ENCODE measurements around the gene ADAD2. TPM values are rescaled to one million over a fixed set of nuclear protein-coding genes. Genes with fewer than 3 reads are reported as not detected.

The ADAD2 gene
- polyA plus RNA-seq, 2 donors, result 3.6 to 11.5 TPM

GRCh38 chr16:84156342-84156784 is 34.6 kb upstream of the ADAD2 start:
- H3K9me3 ChIP-seq (ENCODE audit: control insufficient read depth in 2 of 2, insufficient read depth in 1 of 2, low read depth in 1 of 2, low read length in 1 of 2), result no peaks in the 10 kb centered on the region
- no peaks in the 10 kb centered on the region for H3K4me1 ChIP-seq (ENCODE audit: control insufficient read depth in 2 of 2, insufficient read depth in 2 of 2, low read length in 1 of 2)
- WGBS, 2 donors, result 44 to 51% methylated on average over 5 of the region's 5 CpGs
- H3K27ac ChIP-seq (ENCODE audit: low read depth in 2 of 2, low read length in 1 of 2), result no peak overlapping the region
- H3K36me3 ChIP-seq (ENCODE audit: control insufficient read depth in 2 of 2, insufficient read depth in 2 of 2, low read length in 1 of 2), result no peaks in the 10 kb centered on the region
- peaks cover 0 to 4% of the 10 kb centered on the region in 2 donors for H3K27me3 ChIP-seq (ENCODE audit: control insufficient read depth in 1 of 2, insufficient read depth in 2 of 2, low read length in 2 of 2)
- H3K4me3 ChIP-seq (ENCODE audit: low read depth in 1 of 2, low read length in 2 of 2), result no peak overlapping the region

- 36 to 40% methylated on average over 9 of the region's 9 CpGs for WGBS, 2 donors
- Histone ChIP-seq H3K4me1 (ENCODE audit: control insufficient read depth in 2 of 2, insufficient read depth in 2 of 2, low read length in 1 of 2) (no peaks in the 10 kb centered on the region), H3K27me3 (ENCODE audit: control insufficient read depth in 1 of 2, insufficient read depth in 2 of 2, low read length in 2 of 2) (peaks cover 0 to 4% of the 10 kb centered on the region in 2 donors), H3K36me3 (ENCODE audit: control insufficient read depth in 2 of 2, insufficient read depth in 2 of 2, low read length in 1 of 2) (no peaks in the 10 kb centered on the region), H3K9me3 (ENCODE audit: control insufficient read depth in 2 of 2, insufficient read depth in 1 of 2, low read depth in 1 of 2, low read length in 1 of 2) (no peaks in the 10 kb centered on the region), H3K4me3 (ENCODE audit: low read depth in 1 of 2, low read length in 2 of 2) (no peak overlapping the region), H3K27ac (ENCODE audit: low read depth in 2 of 2, low read length in 1 of 2) (no peak overlapping the region)
These were observed 31.9 kb upstream of the ADAD2 start for GRCh38 chr16:84159007-84159406.

GRCh38 chr16:84159800-84160199 is 31.2 kb upstream of the ADAD2 start:
- Histone ChIP-seq H3K27ac (ENCODE audit: low read depth in 2 of 2, low read length in 1 of 2) (no peak overlapping the region), H3K4me1 (ENCODE audit: control insufficient read depth in 2 of 2, insufficient read depth in 2 of 2, low read length in 1 of 2) (no peaks in the 10 kb centered on the region), H3K4me3 (ENCODE audit: low read depth in 1 of 2, low read length in 2 of 2) (no peak overlapping the region), H3K36me3 (ENCODE audit: control insufficient read depth in 2 of 2, insufficient read depth in 2 of 2, low read length in 1 of 2) (no peaks in the 10 kb centered on the region), H3K9me3 (ENCODE audit: control insufficient read depth in 2 of 2, insufficient read depth in 1 of 2, low read depth in 1 of 2, low read length in 1 of 2) (no peaks in the 10 kb centered on the region), H3K27me3 (ENCODE audit: control insufficient read depth in 1 of 2, insufficient read depth in 2 of 2, low read length in 2 of 2) (peaks cover 0 to 4% of the 10 kb centered on the region in 2 donors)
- 46 to 53% methylated on average over 1 of the region's 1 CpG for WGBS, 2 donors

- Histone ChIP-seq H3K9me3 (ENCODE audit: control insufficient read depth in 2 of 2, insufficient read depth in 1 of 2, low read depth in 1 of 2, low read length in 1 of 2) (no peaks in the 10 kb centered on the region), H3K36me3 (ENCODE audit: control insufficient read depth in 2 of 2, insufficient read depth in 2 of 2, low read length in 1 of 2) (no peaks in the 10 kb centered on the region), H3K27ac (ENCODE audit: low read depth in 2 of 2, low read length in 1 of 2) (no peak overlapping the region), H3K4me1 (ENCODE audit: control insufficient read depth in 2 of 2, insufficient read depth in 2 of 2, low read length in 1 of 2) (no peaks in the 10 kb centered on the region), H3K27me3 (ENCODE audit: control insufficient read depth in 1 of 2, insufficient read depth in 2 of 2, low read length in 2 of 2) (peaks cover 0 to 4% of the 10 kb centered on the region in 2 donors), H3K4me3 (ENCODE audit: low read depth in 1 of 2, low read length in 2 of 2) (no peak overlapping the region)
- WGBS, 2 donors, result 80 to 84% methylated on average over 10 of the region's 10 CpGs
These were observed 29.9 kb upstream of the ADAD2 start for GRCh38 chr16:84161037-84161436.

GRCh38 chr16:84161801-84162200 is 29.2 kb upstream of the ADAD2 start:
- Histone ChIP-seq H3K9me3 (ENCODE audit: control insufficient read depth in 2 of 2, insufficient read depth in 1 of 2, low read depth in 1 of 2, low read length in 1 of 2) (no peaks in the 10 kb centered on the region), H3K4me3 (ENCODE audit: low read depth in 1 of 2, low read length in 2 of 2) (no peak overlapping the region), H3K27ac (ENCODE audit: low read depth in 2 of 2, low read length in 1 of 2) (no peak overlapping the region), H3K4me1 (ENCODE audit: control insufficient read depth in 2 of 2, insufficient read depth in 2 of 2, low read length in 1 of 2) (no peaks in the 10 kb centered on the region), H3K27me3 (ENCODE audit: control insufficient read depth in 1 of 2, insufficient read depth in 2 of 2, low read length in 2 of 2) (peaks cover 0 to 4% of the 10 kb centered on the region in 2 donors), H3K36me3 (ENCODE audit: control insufficient read depth in 2 of 2, insufficient read depth in 2 of 2, low read length in 1 of 2) (no peaks in the 10 kb centered on the region)
- WGBS, 2 donors, result 59% methylated on average over 3 of the region's 3 CpGs

GRCh38 chr16:84165746-84166145 is 25.2 kb upstream of the ADAD2 start:
- Histone ChIP-seq H3K27me3 (ENCODE audit: control insufficient read depth in 1 of 2, insufficient read depth in 2 of 2, low read length in 2 of 2) (no peaks in the 10 kb centered on the region), H3K9me3 (ENCODE audit: control insufficient read depth in 2 of 2, insufficient read depth in 1 of 2, low read depth in 1 of 2, low read length in 1 of 2) (no peaks in the 10 kb centered on the region), H3K36me3 (ENCODE audit: control insufficient read depth in 2 of 2, insufficient read depth in 2 of 2, low read length in 1 of 2) (no peaks in the 10 kb centered on the region), H3K4me1 (ENCODE audit: control insufficient read depth in 2 of 2, insufficient read depth in 2 of 2, low read length in 1 of 2) (no peaks in the 10 kb centered on the region), H3K4me3 (ENCODE audit: low read depth in 1 of 2, low read length in 2 of 2) (no peak overlapping the region), H3K27ac (ENCODE audit: low read depth in 2 of 2, low read length in 1 of 2) (no peak overlapping the region)
- WGBS, 2 donors, result 93 to 94% methylated on average over 7 of the region's 7 CpGs

- H3K36me3 ChIP-seq (ENCODE audit: control insufficient read depth in 2 of 2, insufficient read depth in 2 of 2, low read length in 1 of 2), result no peaks in the 10 kb centered on the region
- no peaks in the 10 kb centered on the region for H3K9me3 ChIP-seq (ENCODE audit: control insufficient read depth in 2 of 2, insufficient read depth in 1 of 2, low read depth in 1 of 2, low read length in 1 of 2)
- WGBS, 2 donors, result 75 to 78% methylated on average over 13 of the region's 13 CpGs
- H3K4me3 ChIP-seq (ENCODE audit: low read depth in 1 of 2, low read length in 2 of 2), result no peak overlapping the region
- H3K27ac ChIP-seq (ENCODE audit: low read depth in 2 of 2, low read length in 1 of 2), result no peak overlapping the region
- H3K27me3 ChIP-seq (ENCODE audit: control insufficient read depth in 1 of 2, insufficient read depth in 2 of 2, low read length in 2 of 2), result no peaks in the 10 kb centered on the region
- H3K4me1 ChIP-seq (ENCODE audit: control insufficient read depth in 2 of 2, insufficient read depth in 2 of 2, low read length in 1 of 2), result no peaks in the 10 kb centered on the region
These were observed 23.9 kb upstream of the ADAD2 start for GRCh38 chr16:84166796-84167695.

- H3K36me3 ChIP-seq (ENCODE audit: control insufficient read depth in 2 of 2, insufficient read depth in 2 of 2, low read length in 1 of 2), result no peaks in the 10 kb centered on the region
- no peaks in the 10 kb centered on the region for H3K4me1 ChIP-seq (ENCODE audit: control insufficient read depth in 2 of 2, insufficient read depth in 2 of 2, low read length in 1 of 2)
- H3K27me3 ChIP-seq (ENCODE audit: control insufficient read depth in 1 of 2, insufficient read depth in 2 of 2, low read length in 2 of 2), result no peaks in the 10 kb centered on the region
- no peak overlapping the region for H3K27ac ChIP-seq (ENCODE audit: low read depth in 2 of 2, low read length in 1 of 2)
- H3K9me3 ChIP-seq (ENCODE audit: control insufficient read depth in 2 of 2, insufficient read depth in 1 of 2, low read depth in 1 of 2, low read length in 1 of 2), result no peaks in the 10 kb centered on the region
- H3K4me3 ChIP-seq (ENCODE audit: low read depth in 1 of 2, low read length in 2 of 2), result no peak overlapping the region
- 82% methylated on average over 11 of the region's 11 CpGs for WGBS, 2 donors
These were observed 21.1 kb upstream of the ADAD2 start for GRCh38 chr16:84169765-84170310.

- Histone ChIP-seq H3K9me3 (ENCODE audit: control insufficient read depth in 2 of 2, insufficient read depth in 1 of 2, low read depth in 1 of 2, low read length in 1 of 2) (no peaks in the 10 kb centered on the region), H3K27ac (ENCODE audit: low read depth in 2 of 2, low read length in 1 of 2) (no peak overlapping the region)
- WGBS, 2 donors, result 70 to 72% methylated on average over 11 of the region's 11 CpGs
These were observed 16.6 kb upstream of the ADAD2 start for GRCh38 chr16:84174396-84174795.

More at GRCh38 chr16:84174396-84174795, 16.6 kb upstream of the ADAD2 start:
- no peak overlapping the region for H3K4me3 ChIP-seq (ENCODE audit: low read depth in 1 of 2, low read length in 2 of 2)
- no peaks in the 10 kb centered on the region for H3K27me3 ChIP-seq (ENCODE audit: control insufficient read depth in 1 of 2, insufficient read depth in 2 of 2, low read length in 2 of 2)
- peaks cover 7 to 13% of the 10 kb centered on the region in 2 donors for H3K36me3 ChIP-seq (ENCODE audit: control insufficient read depth in 2 of 2, insufficient read depth in 2 of 2, low read length in 1 of 2)
- peaks cover 12 to 14% of the 10 kb centered on the region in 2 donors for H3K4me1 ChIP-seq (ENCODE audit: control insufficient read depth in 2 of 2, insufficient read depth in 2 of 2, low read length in 1 of 2)

Data from esophagus (tissue), 2 donors.